GM12878 (cell line): ENCODE results near the gene RABL6. TPM values are rescaled to one million over a fixed set of nuclear protein-coding genes. Genes with fewer than 3 reads are reported as not detected.

Experiments used
- ATAC-seq: fragments of 200-7000 bp; cut with Tn5 transposase; 3 replicates; pipeline ENCODE4 v1.9.1; 2020; ENCODE audit warnings: mild to moderate bottlenecking, moderate library complexity
- BruUV-seq: library from RNA; stranded (reverse); fragments of 400-500 nt; replicated peaks from 2 replicates; lab custom pipeline; 2021; lab: Mats Ljungman, UMichigan
- CTCF ChIA-PET: fragments of 300-600 bp; sonication (Branson Sonifier 250); formaldehyde crosslinking; extraction: SDS; loops from one replicate; lab custom pipeline; 2021; ENCODE audit warnings: inconsistent platforms; lab: Yijun Ruan, JAX
- POLR2A ChIA-PET: fragments of 350-600 bp; formaldehyde crosslinking; extraction: SDS; loops from one replicate; lab custom pipeline; 2021; ENCODE audit warnings: inconsistent platforms; lab: Charles Lee
- RAD21 ChIA-PET: fragments of 300-600 bp; sonication (Branson Sonifier 250); formaldehyde crosslinking; loops from one replicate; lab custom pipeline; 2023; ENCODE audit warnings: antibody characterized with exemption; ENCODE audit not compliant: unreplicated experiment; lab: Charles Lee
- SMC1A ChIA-PET: fragments of 300-600 bp; sonication (Branson Sonifier 250); formaldehyde crosslinking; loops from one replicate; lab custom pipeline; 2023; ENCODE audit not compliant: unreplicated experiment, uncharacterized antibody; lab: Charles Lee
- DNase-seq: peaks from one replicate; pipeline ENCODE4 v3.0.0-alpha.2; 2011; ENCODE audit warnings: low read depth, low spot score
- FAIRE-seq: peaks from 3 replicates; lab custom pipeline; 2011; peaks lifted over from hg19 to GRCh38; lab: Jason Lieb, UNC
- H2AFZ ChIP-seq: 2 replicates; pipeline ENCODE4 v1.6.0; 2011; ENCODE audit warnings: low read depth, low read length, control low read depth; ENCODE audit not compliant: control insufficient read depth
- H3K27ac ChIP-seq: 2 replicates; pipeline ENCODE4 v1.5.1; 2011; ENCODE audit warnings: control low read depth; ENCODE audit not compliant: control insufficient read depth, insufficient read depth
- H3K27me3 ChIP-seq, 2 experiments: replicated peaks in 1 of 2; 2 replicates each; pipeline versions ENCODE4 v1.6.0 to v1.6.1; 2011; ENCODE audit warnings: low read length in 1 of 2; ENCODE audit not compliant: control insufficient read depth in 2 of 2, insufficient read depth in 2 of 2
- H3K36me3 ChIP-seq, 2 experiments: 2 replicates each; pipeline ENCODE4 v1.5.1; 2011; ENCODE audit warnings: low read length in 1 of 2; ENCODE audit not compliant: control insufficient read depth in 2 of 2, insufficient read depth in 2 of 2
- H3K4me1 ChIP-seq: 2 replicates; pipeline ENCODE4 v1.6.1; 2011; ENCODE audit warnings: mild to moderate bottlenecking, low read length, moderate library complexity, mixed read lengths; ENCODE audit not compliant: control insufficient read depth, insufficient read depth
- H3K4me2 ChIP-seq: 2 replicates; pipeline ENCODE4 v1.6.0; 2011; ENCODE audit warnings: control low read depth; ENCODE audit not compliant: control insufficient read depth, insufficient read depth
- H3K4me3 ChIP-seq: fragments of 200-600 bp; sonication (generic); 2 replicates; pipeline ENCODE4 v1.5.1; 2016
- H3K79me2 ChIP-seq: 2 replicates; pipeline ENCODE4 v1.6.0; 2011; ENCODE audit warnings: low read length; ENCODE audit not compliant: control insufficient read depth, insufficient read depth
- H3K9ac ChIP-seq: 2 replicates; pipeline ENCODE4 v1.8.0; 2011; ENCODE audit warnings: low read length, control low read depth, mixed read lengths; ENCODE audit not compliant: control insufficient read depth, insufficient read depth
- H3K9me3 ChIP-seq: replicated peaks from 3 replicates; pipeline ENCODE4 v1.5.1; 2011; ENCODE audit warnings: mild to moderate bottlenecking, low read length; ENCODE audit not compliant: control insufficient read depth, insufficient read depth
- H4K20me1 ChIP-seq: 2 replicates; pipeline ENCODE4 v1.6.0; 2011; ENCODE audit not compliant: control insufficient read depth, insufficient read depth
- ETV6 ChIP-seq, 2 experiments: fragments of 450-650 bp in 1 of 2; IDR thresholded peaks in 1 of 2; conservative IDR thresholded peaks in 1 of 2; 2 replicates each; pipeline ENCODE4 v1.6.1; 2014; ENCODE audit warnings: antibody characterized with exemption in 1 of 2, borderline replicate concordance in 1 of 2, low read depth in 1 of 2, mild to moderate bottlenecking in 1 of 2, moderate library complexity in 1 of 2
- FOXM1 ChIP-seq: IDR thresholded peaks from 2 replicates; pipeline ENCODE4 v1.6.1; 2012; ENCODE audit warnings: low read depth, mild to moderate bottlenecking, inconsistent platforms, low read length, moderate library complexity
- HDGF ChIP-seq: fragments of 450-650 bp; IDR thresholded peaks from 2 replicates; pipeline ENCODE4 v1.6.1; 2016; ENCODE audit warnings: antibody characterized with exemption
- IKZF1 ChIP-seq: fragments of 450-650 bp; conservative IDR thresholded peaks from 2 replicates; pipeline ENCODE4 v1.6.1; 2017; ENCODE audit warnings: antibody characterized with exemption, mild to moderate bottlenecking
- LARP7 ChIP-seq: fragments of 450-650 bp; IDR thresholded peaks from 2 replicates; pipeline ENCODE4 v1.6.1; 2017; ENCODE audit warnings: mild to moderate bottlenecking
- NFYB ChIP-seq: IDR thresholded peaks from 2 replicates; pipeline ENCODE4 v1.6.1; 2011; ENCODE audit warnings: low read depth, mild to moderate bottlenecking, low read length, improper control_type of control experiment, moderate library complexity; ENCODE audit not compliant: insufficient read depth
- NR2C2 ChIP-seq: IDR thresholded peaks from 2 replicates; pipeline ENCODE4 v1.6.1; 2011; ENCODE audit warnings: borderline replicate concordance, low read depth; ENCODE audit not compliant: control insufficient read depth, insufficient read length
- PML ChIP-seq: IDR thresholded peaks from 2 replicates; pipeline ENCODE4 v1.6.1; 2012; ENCODE audit warnings: low read length, inconsistent platforms
- SIN3A ChIP-seq: IDR thresholded peaks from 2 replicates; pipeline ENCODE4 v1.6.1; 2012; ENCODE audit warnings: low read depth, low read length, improper control_type of control experiment
- ZNF24 ChIP-seq: fragments of 450-650 bp; IDR thresholded peaks from 2 replicates; pipeline ENCODE4 v1.6.1; 2017; ENCODE audit warnings: antibody characterized with exemption, mild to moderate bottlenecking
- WGBS: methylation state at CpG from one replicate; pipeline ENCODE4 v1.1.6; 2016; ENCODE audit warnings: low lambda C conversion rate; ENCODE audit not compliant: insufficient replicate concordance, insufficient coverage; ENCODE audit errors: missing lambda C conversion rate; 5-methylcytosine and 5-hydroxymethylcytosine counted together
- in situ Hi-C: fragments of 300-500 bp; cut with MboI; formaldehyde crosslinking; loops from 9 replicates; pipeline ENCODE4 v1.14.3; 2018; ENCODE audit warnings: mixed read lengths
- intact Hi-C: fragments of 100-400 bp; cut with micrococcal nuclease; formaldehyde crosslinking; loops from one replicate; pipeline ENCODE4 v1.14.2; 2022; ENCODE audit not compliant: unreplicated experiment
- polyA plus RNA-seq, 11 experiments: library from polyadenylated mRNA; depleted of rRNA in 4 of 11; unstranded in 6 of 11; stranded (reverse) in 5 of 11; fragments of >200 nt; fragmentation: Nextera tagmentation in 4 of 11; fragmentation: Illumina TruSeq in 1 of 11; extraction: Ambion mirVana in 4 of 11; extraction: Trizol in 1 of 11; gene quantifications; 1 replicate in 1 of 11; 2 replicates in 10 of 11; pipeline versions ENCODE4 v1.2.1 to v1.2.3, GENCODE V29; 2011 to 2016; ENCODE audit warnings: inconsistent platforms in 2 of 11, missing spikeins in 2 of 11, low read depth in 1 of 11
- total RNA-seq, 4 experiments: library from RNA; depleted of rRNA in 3 of 4; stranded (reverse); fragments of >200 nt in 3 of 4; fragmentation: Illumina TruSeq in 1 of 4; extraction: Trizol in 1 of 4; gene quantifications; 2 replicates each; pipeline versions ENCODE4 v1.2.1 to v1.2.3, GENCODE V29; 2013 to 2021
- TF ChIP-seq, protein P1 (sequence below): IDR thresholded peaks from 2 replicates; pipeline ENCODE4 v1.6.1; 2012; ENCODE audit warnings: mild to moderate bottlenecking, low read depth, low read length
- TF ChIP-seq, protein P2 (sequence below): IDR thresholded peaks from 2 replicates; pipeline ENCODE4 v1.6.1; 2012; ENCODE audit warnings: low read length, inconsistent platforms
- TF ChIP-seq, protein P3 (sequence below): fragments of 450-650 bp; formaldehyde crosslinking; IDR thresholded peaks from 2 replicates; pipeline ENCODE4 v1.4.0; 2020; ENCODE audit warnings: mild to moderate bottlenecking, moderate library complexity

The RABL6 gene
- total and polyA plus RNA-seq, 10 of the 15 experiments (the other 5 are each of a cell fraction or from before 2014, with no cell fraction given): 1.4 to 134 (median 42.7) TPM

DNA sequence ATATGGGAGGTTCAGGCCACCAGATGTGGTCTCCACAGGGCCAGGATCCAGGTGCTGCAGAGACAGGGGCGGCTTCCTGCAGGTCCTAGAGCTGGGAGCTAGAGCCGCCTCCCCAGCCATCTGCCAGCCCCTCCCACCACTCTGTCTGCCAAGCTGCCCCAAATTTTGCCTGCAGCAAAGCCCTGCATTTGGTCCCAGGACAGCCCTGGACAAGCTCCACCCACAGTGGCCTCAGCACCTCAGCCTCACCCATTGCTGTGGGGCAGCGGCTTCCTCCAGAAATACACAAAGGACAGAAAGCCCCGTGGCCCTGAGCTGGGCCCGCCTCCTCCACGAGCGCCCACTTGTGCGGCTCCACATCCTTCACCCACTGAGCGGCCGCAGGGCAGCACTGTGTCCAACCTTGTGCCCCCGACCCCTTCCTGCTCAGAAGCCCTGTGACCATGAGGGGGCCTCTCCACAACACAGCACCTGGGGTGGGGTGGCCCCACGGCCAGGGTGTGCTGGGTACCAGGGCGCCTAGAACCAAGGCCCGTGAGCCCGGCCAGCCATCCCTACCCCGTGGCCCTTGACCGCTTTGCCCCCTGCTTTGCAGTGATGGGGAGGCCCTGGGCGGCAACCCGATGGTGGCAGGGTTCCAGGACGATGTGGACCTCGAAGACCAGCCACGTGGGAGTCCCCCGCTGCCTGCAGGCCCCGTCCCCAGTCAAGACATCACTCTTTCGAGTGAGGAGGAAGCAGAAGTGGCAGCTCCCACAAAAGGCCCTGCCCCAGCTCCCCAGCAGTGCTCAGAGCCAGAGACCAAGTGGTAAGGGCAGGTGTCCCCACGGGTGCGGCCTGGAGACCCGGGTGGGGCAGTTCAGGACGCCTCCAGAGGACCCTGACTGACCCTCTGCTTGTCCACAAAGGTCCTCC lies 30.8 kb downstream of the RABL6 start:
- Histone ChIP-seq H3K27ac (no peak overlapping the region), H3K4me2 (no peak overlapping the region), H3K36me3 (no peaks in the 10 kb centered on the region), H3K79me2 (no peaks in the 10 kb centered on the region), H3K4me3 (no peak overlapping the region), H4K20me1 (no peaks in the 10 kb centered on the region; the same call in 1 of the 2 replicates), H3K4me1 (peaks cover 5% of the 10 kb centered on the region; the same call in 1 of the 2 replicates), H3K9me3 (no peaks in the 10 kb centered on the region), H3K27me3 (no peaks in the 10 kb centered on the region), H3K9ac (no peak overlapping the region), H2AFZ (no peak overlapping the region)
- ChIA-PET RAD21 (no interaction called here), SMC1A (no interaction called here), CTCF (interaction anchor here (0.6 kb wide), 1 partner anchor 34 kb away, joined by 6 read pairs; no protein-coding TSS in a partner anchor), POLR2A (no interaction called here)
- in situ Hi-C loops (no loop called here), intact Hi-C loops (no loop called here)
- 83% methylated on average over 29 of the region's 29 CpGs for WGBS
- TF ChIP-seq NFYB (no peak), NR2C2 (no peak), SIN3A (no peak), FOXM1 (no peak), LARP7 (no peak), ETV6 (conservative IDR thresholded peaks at IDR 0.05 in 1 of 2, IDR thresholded peaks at IDR 0.05 in 1 of 2; ENCODE audit: borderline replicate concordance in 1 of 2, low read depth in 1 of 2) (no peak), PML (no peak), HDGF (no peak), IKZF1 (no peak), ZNF24 (no peak)
- TF ChIP-seq, protein P1, sequence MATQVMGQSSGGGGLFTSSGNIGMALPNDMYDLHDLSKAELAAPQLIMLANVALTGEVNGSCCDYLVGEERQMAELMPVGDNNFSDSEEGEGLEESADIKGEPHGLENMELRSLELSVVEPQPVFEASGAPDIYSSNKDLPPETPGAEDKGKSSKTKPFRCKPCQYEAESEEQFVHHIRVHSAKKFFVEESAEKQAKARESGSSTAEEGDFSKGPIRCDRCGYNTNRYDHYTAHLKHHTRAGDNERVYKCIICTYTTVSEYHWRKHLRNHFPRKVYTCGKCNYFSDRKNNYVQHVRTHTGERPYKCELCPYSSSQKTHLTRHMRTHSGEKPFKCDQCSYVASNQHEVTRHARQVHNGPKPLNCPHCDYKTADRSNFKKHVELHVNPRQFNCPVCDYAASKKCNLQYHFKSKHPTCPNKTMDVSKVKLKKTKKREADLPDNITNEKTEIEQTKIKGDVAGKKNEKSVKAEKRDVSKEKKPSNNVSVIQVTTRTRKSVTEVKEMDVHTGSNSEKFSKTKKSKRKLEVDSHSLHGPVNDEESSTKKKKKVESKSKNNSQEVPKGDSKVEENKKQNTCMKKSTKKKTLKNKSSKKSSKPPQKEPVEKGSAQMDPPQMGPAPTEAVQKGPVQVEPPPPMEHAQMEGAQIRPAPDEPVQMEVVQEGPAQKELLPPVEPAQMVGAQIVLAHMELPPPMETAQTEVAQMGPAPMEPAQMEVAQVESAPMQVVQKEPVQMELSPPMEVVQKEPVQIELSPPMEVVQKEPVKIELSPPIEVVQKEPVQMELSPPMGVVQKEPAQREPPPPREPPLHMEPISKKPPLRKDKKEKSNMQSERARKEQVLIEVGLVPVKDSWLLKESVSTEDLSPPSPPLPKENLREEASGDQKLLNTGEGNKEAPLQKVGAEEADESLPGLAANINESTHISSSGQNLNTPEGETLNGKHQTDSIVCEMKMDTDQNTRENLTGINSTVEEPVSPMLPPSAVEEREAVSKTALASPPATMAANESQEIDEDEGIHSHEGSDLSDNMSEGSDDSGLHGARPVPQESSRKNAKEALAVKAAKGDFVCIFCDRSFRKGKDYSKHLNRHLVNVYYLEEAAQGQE: no peak
- TF ChIP-seq, protein P2, sequence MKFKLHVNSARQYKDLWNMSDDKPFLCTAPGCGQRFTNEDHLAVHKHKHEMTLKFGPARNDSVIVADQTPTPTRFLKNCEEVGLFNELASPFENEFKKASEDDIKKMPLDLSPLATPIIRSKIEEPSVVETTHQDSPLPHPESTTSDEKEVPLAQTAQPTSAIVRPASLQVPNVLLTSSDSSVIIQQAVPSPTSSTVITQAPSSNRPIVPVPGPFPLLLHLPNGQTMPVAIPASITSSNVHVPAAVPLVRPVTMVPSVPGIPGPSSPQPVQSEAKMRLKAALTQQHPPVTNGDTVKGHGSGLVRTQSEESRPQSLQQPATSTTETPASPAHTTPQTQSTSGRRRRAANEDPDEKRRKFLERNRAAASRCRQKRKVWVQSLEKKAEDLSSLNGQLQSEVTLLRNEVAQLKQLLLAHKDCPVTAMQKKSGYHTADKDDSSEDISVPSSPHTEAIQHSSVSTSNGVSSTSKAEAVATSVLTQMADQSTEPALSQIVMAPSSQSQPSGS: no peak
- TF ChIP-seq, protein P3, sequence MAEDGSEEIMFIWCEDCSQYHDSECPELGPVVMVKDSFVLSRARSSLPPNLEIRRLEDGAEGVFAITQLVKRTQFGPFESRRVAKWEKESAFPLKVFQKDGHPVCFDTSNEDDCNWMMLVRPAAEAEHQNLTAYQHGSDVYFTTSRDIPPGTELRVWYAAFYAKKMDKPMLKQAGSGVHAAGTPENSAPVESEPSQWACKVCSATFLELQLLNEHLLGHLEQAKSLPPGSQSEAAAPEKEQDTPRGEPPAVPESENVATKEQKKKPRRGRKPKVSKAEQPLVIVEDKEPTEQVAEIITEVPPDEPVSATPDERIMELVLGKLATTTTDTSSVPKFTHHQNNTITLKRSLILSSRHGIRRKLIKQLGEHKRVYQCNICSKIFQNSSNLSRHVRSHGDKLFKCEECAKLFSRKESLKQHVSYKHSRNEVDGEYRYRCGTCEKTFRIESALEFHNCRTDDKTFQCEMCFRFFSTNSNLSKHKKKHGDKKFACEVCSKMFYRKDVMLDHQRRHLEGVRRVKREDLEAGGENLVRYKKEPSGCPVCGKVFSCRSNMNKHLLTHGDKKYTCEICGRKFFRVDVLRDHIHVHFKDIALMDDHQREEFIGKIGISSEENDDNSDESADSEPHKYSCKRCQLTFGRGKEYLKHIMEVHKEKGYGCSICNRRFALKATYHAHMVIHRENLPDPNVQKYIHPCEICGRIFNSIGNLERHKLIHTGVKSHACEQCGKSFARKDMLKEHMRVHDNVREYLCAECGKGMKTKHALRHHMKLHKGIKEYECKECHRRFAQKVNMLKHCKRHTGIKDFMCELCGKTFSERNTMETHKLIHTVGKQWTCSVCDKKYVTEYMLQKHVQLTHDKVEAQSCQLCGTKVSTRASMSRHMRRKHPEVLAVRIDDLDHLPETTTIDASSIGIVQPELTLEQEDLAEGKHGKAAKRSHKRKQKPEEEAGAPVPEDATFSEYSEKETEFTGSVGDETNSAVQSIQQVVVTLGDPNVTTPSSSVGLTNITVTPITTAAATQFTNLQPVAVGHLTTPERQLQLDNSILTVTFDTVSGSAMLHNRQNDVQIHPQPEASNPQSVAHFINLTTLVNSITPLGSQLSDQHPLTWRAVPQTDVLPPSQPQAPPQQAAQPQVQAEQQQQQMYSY (CRISPR knock-in tag): no peak
- DNase-seq (no peak), FAIRE-seq (no peak), ATAC-seq (no peak)
- BruUV-seq: no TSS peak
